Stimulated activated CD4-positive, alpha-beta T cell treated with anti-CD3 and anti-CD28 coated beads, Interleukin-1b, Interleukin-23, amount 100 ng/mL, for 1 hour (primary cell): ENCODE data around the gene NBEAL2.
"Not testable (repeated sequence)": the region's sequence is repeated elsewhere in the genome, so short reads cannot be mapped to it uniquely, and the experiment has no call there.

Experiments used
- DNase-seq, 2 donors: peaks; one replicate each; pipeline ENCODE4 v3.0.0-alpha.2; 2020; ENCODE audit warnings: low read depth in 2 of 2

Gene NBEAL2

GRCh38 chr3:47010910-47011309 is 31.4 kb downstream of the NBEAL2 start:
- no peak for DNase-seq

GRCh38 chr3:47011371-47011770 is 31.9 kb downstream of the NBEAL2 start:
- no peak for DNase-seq

- DNase-seq: no peak
These were observed 33.1 kb downstream of the NBEAL2 start for GRCh38 chr3:47012342-47013230.

GRCh38 chr3:47013231-47013630 is 33.8 kb downstream of the NBEAL2 start:
- no peak for DNase-seq

- no peak for DNase-seq
These were observed 34.6 kb downstream of the NBEAL2 start for GRCh38 chr3:47014036-47014435.

GRCh38 chr3:47015151-47015550 is 35.7 kb downstream of the NBEAL2 start:
- no peak for DNase-seq

GRCh38 chr3:47016086-47016933 is 36.8 kb downstream of the NBEAL2 start:
- no peak for DNase-seq

GRCh38 chr3:47016934-47017435 is 37.5 kb downstream of the NBEAL2 start:
- DNase-seq: no peak

- DNase-seq: no peak
These were observed 38.2 kb downstream of the NBEAL2 start for GRCh38 chr3:47017504-47018268.

GRCh38 chr3:47018269-47018611 is 38.8 kb downstream of the NBEAL2 start:
- no peak for DNase-seq

- DNase-seq: no peak
These were observed 39.7 kb downstream of the NBEAL2 start for GRCh38 chr3:47019201-47019600.

- no peak for DNase-seq
These were observed 40.8 kb downstream of the NBEAL2 start for GRCh38 chr3:47020311-47020710.

GRCh38 chr3:47022641-47023071 is 43.2 kb downstream of the NBEAL2 start:
- no peak for DNase-seq

GRCh38 chr3:47024932-47025331 is 45.5 kb downstream of the NBEAL2 start:
- DNase-seq: no peak

GRCh38 chr3:47026432-47026831 is 47.0 kb downstream of the NBEAL2 start:
- not testable (repeated sequence) for DNase-seq

GRCh38 chr3:47028146-47028545 is 48.7 kb downstream of the NBEAL2 start:
- no peak for DNase-seq

GRCh38 chr3:47028667-47029066 is 49.2 kb downstream of the NBEAL2 start:
- no peak for DNase-seq

- not testable (repeated sequence) for DNase-seq
These were observed 51.6 kb downstream of the NBEAL2 start for GRCh38 chr3:47031041-47031440.

GRCh38 chr3:47034868-47035489 is 55.5 kb downstream of the NBEAL2 start:
- no peak for DNase-seq

- DNase-seq: no peak
These were observed 56.2 kb downstream of the NBEAL2 start for GRCh38 chr3:47035645-47036044.

- DNase-seq: no peak
These were observed 56.7 kb downstream of the NBEAL2 start for GRCh38 chr3:47036145-47036544.
